A673 (cell line): ENCODE measurements around the gene NGEF. TPM values are rescaled to one million over a fixed set of nuclear protein-coding genes. Genes with fewer than 3 reads are reported as not detected.

Experiments used
- BruUV-seq: library from RNA; stranded (reverse); fragments of 400-500 nt; replicated peaks from 2 replicates; lab custom pipeline; 2021; lab: Mats Ljungman, UMichigan
- CTCF ChIA-PET: fragments of 300-600 bp; sonication (Branson Sonifier 250); formaldehyde crosslinking; loops from one replicate; lab custom pipeline; 2022; ENCODE audit warnings: antibody characterized with exemption; lab: Charles Lee
- POLR2A ChIA-PET: fragments of 300-600 bp; sonication (Branson Sonifier 250); formaldehyde crosslinking; loops from one replicate; lab custom pipeline; 2022; ENCODE audit warnings: antibody characterized with exemption; ENCODE audit not compliant: low non-redundant PET; lab: Charles Lee
- DNase-seq: peaks from one replicate; pipeline ENCODE4 v3.0.0-alpha.2; 2015; ENCODE audit warnings: low spot score
- H3K27ac ChIP-seq: fragments of 200-600 bp; sonication (generic); 2 replicates; pipeline ENCODE4 v1.5.1; 2016; ENCODE audit warnings: mixed run types, low read depth, mild to moderate bottlenecking, mixed read lengths, antibody characterized with exemption, low read length; ENCODE audit not compliant: poor library complexity, severe bottlenecking
- H3K27me3 ChIP-seq: fragments of 200-600 bp; sonication (generic); replicated peaks from 2 replicates; pipeline ENCODE4 v1.6.1; 2017; ENCODE audit warnings: mixed run types, low read depth, mild to moderate bottlenecking, mixed read lengths, antibody characterized with exemption, low read length; ENCODE audit not compliant: insufficient read depth, poor library complexity
- H3K36me3 ChIP-seq: fragments of 200-600 bp; sonication (generic); 2 replicates; pipeline ENCODE4 v1.6.1; 2016; ENCODE audit warnings: mixed run types, mild to moderate bottlenecking, mixed read lengths, antibody characterized with exemption, low read length; ENCODE audit not compliant: insufficient read depth, poor library complexity, severe bottlenecking
- H3K4me1 ChIP-seq: fragments of 200-600 bp; sonication (generic); 2 replicates; pipeline ENCODE4 v1.6.1; 2017; ENCODE audit warnings: mixed run types, mild to moderate bottlenecking, mixed read lengths, antibody characterized with exemption, low read length; ENCODE audit not compliant: insufficient read depth, poor library complexity, severe bottlenecking
- H3K4me3 ChIP-seq: fragments of 200-600 bp; sonication (generic); 2 replicates; pipeline ENCODE4 v1.5.1; 2016; ENCODE audit warnings: low read depth, mixed run types, mild to moderate bottlenecking, mixed read lengths, low read length; ENCODE audit not compliant: poor library complexity, severe bottlenecking
- H3K9me3 ChIP-seq: fragments of 200-600 bp; sonication (generic); 2 replicates; pipeline ENCODE4 v1.6.1; 2016; ENCODE audit warnings: mixed run types, low read depth, mild to moderate bottlenecking, mixed read lengths, antibody characterized with exemption, low read length; ENCODE audit not compliant: poor library complexity, severe bottlenecking
- CTCF ChIP-seq: fragments of 300-800, 200-600 bp; sonication (generic); conservative IDR thresholded peaks from 2 replicates; pipeline ENCODE4 v1.5.1; 2017; ENCODE audit warnings: low read depth, mild to moderate bottlenecking, antibody characterized with exemption, low read length, moderate library complexity, mixed read lengths
- EZH2 ChIP-seq: fragments of 200-600 bp; sonication (generic); IDR thresholded peaks from 2 replicates; pipeline ENCODE4 v1.6.1; 2017; ENCODE audit warnings: borderline replicate concordance, low read depth, mild to moderate bottlenecking, mixed read lengths, antibody characterized with exemption, low read length; ENCODE audit not compliant: poor library complexity, severe bottlenecking
- intact Hi-C: fragments of 100-400 bp; cut with micrococcal nuclease; formaldehyde crosslinking; loops from one replicate; pipeline ENCODE4 v1.10.0; 2022; ENCODE audit not compliant: unreplicated experiment
- total RNA-seq: library from RNA; stranded (reverse); gene quantifications from 2 replicates; pipeline ENCODE4 v1.2.3, GENCODE V29; 2021

NGEF gene
- total RNA-seq, 1 experiment from 2014 or later, result 0.69 TPM

DNA sequence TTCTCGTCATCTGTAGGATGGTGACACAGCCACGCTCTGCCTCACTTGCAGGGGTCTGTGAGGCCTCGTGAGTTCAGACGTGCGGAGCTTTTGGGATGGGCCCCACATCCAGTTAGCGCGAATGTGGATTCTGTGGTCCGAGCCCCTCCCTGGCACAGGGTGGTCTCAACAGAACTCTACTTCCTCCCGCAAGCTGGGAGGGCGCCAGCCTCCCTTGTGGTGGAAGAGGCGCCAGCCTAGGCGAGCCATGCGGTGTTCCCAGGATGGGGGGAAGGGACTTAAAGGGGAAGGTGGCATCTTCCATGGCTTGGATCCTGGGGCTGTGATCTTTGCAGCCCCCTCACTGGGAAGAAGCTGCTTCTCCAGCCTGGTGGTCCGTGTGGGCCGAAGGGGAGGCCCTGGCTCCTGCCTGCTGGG is 141.6 kb downstream of the NGEF start:
- no peaks in the 10 kb centered on the region for H3K4me1 ChIP-seq
- BruUV-seq, result no TSS peak
- intact Hi-C loops, result no loop called here
- H3K4me3 ChIP-seq, result no peak overlapping the region
- ChIA-PET POLR2A (no interaction called here), CTCF (no interaction called here)
- no peak for DNase-seq
- no peaks in the 10 kb centered on the region for H3K27me3 ChIP-seq
- H3K27ac ChIP-seq, result no peak overlapping the region
- H3K9me3 ChIP-seq, result no peaks in the 10 kb centered on the region
- TF ChIP-seq EZH2 (no peak), CTCF (no peak)
- no peaks in the 10 kb centered on the region for H3K36me3 ChIP-seq

DNA sequence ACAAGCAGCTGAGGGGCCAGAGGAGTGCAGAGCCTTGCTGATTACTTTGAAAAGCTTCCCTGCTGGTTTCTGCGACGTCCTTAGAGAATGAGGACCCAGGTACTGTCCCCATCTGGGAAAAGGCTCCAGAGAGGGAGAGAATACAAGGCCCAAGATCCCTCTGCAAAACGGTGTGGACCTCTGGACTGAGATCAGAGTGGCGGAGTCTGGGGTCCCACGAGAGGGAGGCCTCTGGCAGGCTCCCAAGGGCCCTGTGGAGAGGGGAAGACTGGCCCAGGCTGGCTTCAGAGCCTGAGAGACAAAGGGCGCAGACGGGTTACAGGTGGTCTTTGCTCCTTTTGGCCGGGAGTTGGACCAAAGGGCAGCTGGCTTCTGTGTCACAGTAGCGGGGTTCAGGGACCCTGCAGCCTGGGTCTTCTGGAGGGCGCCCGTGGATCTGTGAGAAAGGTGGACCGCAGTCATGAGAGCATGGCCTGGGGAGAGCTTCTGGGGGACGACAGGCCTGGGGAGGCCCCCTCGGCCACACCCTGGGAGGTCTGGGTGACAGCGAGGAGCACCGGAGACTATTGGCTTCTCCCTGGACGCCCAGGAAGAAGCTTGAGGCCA is 142.2 kb downstream of the NGEF start:
- Histone ChIP-seq H3K9me3 (no peaks in the 10 kb centered on the region), H3K27me3 (no peaks in the 10 kb centered on the region), H3K4me3 (no peak overlapping the region), H3K4me1 (no peaks in the 10 kb centered on the region), H3K36me3 (no peaks in the 10 kb centered on the region), H3K27ac (no peak overlapping the region)
- CTCF ChIA-PET, result no interaction called here
- intact Hi-C loops, result no loop called here
- POLR2A ChIA-PET, result no interaction called here
- TF ChIP-seq EZH2 (no peak), CTCF (no peak)
- no TSS peak for BruUV-seq
- no peak for DNase-seq

- Histone ChIP-seq H3K36me3 (no peaks in the 10 kb centered on the region), H3K9me3 (no peaks in the 10 kb centered on the region), H3K27me3 (no peaks in the 10 kb centered on the region), H3K4me3 (no peak within 1 kb of the TSS), H3K4me1 (no peaks in the 10 kb centered on the region), H3K27ac (no peak within 1 kb of the TSS)
- DNase-seq, result no peak
- no TSS peak for BruUV-seq
- CTCF ChIA-PET, result no interaction called here
- intact Hi-C loops, result no loop called here
- POLR2A ChIA-PET, result no interaction called here
- TF ChIP-seq EZH2, result no peak
- TF ChIP-seq CTCF, result no peak
Measured at GRCh38 chr2:232870018-232870765, 142.9 kb downstream of the NGEF start, which contains the start of gene SNORC. Gene SNORC (plus strand): TSS chr2:232870264. CDS start chr2:232870342, 78 bp downstream.
